ENCODE results near the gene ALDH3A1.

Gene ALDH3A1

DNA sequence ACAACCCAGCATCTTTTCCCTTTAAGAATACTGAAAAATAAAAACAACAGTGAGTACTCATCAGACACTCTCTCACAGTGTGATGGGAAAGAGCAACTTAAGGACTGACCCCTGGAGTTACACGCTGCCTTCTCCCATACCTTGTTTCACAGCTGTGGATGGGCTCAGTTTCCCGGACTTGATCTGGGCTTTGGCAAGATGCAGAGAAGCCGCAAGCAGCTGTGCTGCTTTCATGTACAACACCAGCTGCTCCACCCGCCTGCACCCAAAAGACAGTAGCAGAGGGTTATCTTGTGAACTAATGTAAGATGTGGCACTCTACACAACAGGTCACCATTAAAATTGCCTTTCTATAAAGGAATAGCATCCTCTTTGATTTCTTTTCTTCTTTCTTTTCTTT lies 32.7 kb upstream of the ALDH3A1 start:
- no peak overlapping the region for H3K4me3 ChIP-seq (ENCODE audit: control insufficient read depth, low read depth, low read length)
- DNase-seq (ENCODE audit: low read depth), result no peak
- TF ChIP-seq, protein P1, sequence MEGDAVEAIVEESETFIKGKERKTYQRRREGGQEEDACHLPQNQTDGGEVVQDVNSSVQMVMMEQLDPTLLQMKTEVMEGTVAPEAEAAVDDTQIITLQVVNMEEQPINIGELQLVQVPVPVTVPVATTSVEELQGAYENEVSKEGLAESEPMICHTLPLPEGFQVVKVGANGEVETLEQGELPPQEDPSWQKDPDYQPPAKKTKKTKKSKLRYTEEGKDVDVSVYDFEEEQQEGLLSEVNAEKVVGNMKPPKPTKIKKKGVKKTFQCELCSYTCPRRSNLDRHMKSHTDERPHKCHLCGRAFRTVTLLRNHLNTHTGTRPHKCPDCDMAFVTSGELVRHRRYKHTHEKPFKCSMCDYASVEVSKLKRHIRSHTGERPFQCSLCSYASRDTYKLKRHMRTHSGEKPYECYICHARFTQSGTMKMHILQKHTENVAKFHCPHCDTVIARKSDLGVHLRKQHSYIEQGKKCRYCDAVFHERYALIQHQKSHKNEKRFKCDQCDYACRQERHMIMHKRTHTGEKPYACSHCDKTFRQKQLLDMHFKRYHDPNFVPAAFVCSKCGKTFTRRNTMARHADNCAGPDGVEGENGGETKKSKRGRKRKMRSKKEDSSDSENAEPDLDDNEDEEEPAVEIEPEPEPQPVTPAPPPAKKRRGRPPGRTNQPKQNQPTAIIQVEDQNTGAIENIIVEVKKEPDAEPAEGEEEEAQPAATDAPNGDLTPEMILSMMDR (conservative IDR thresholded peaks at IDR 0.05; ENCODE audit: control insufficient read depth, insufficient read depth, low read depth, low read length), result no peak

DNA sequence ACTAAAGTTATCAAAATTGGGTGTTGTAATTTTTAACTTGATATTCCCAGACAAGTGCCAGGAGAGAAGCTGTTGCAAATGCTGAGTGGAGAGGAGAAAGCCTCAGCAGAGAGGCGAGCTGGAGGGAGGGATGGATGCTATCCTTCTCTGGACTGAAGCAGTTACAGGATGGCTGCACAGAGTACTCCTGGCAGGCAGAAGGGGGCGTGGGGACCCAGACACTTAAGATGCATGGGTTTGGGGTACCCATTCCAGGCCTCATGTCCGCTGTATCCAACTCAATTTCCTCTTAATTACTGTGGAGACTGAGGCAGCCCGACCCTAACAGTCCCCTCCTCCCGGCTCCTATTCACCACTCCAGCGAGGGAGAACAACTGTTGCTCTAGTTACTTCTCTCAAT lies 25.4 kb upstream of the ALDH3A1 start:
- DNase-seq (ENCODE audit: low read depth), result no peak
- H3K4me3 ChIP-seq (ENCODE audit: control insufficient read depth, low read depth, low read length), result no peak overlapping the region
- TF ChIP-seq, protein P1 (conservative IDR thresholded peaks at IDR 0.05; ENCODE audit: control insufficient read depth, insufficient read depth, low read depth, low read length), result no peak

DNA sequence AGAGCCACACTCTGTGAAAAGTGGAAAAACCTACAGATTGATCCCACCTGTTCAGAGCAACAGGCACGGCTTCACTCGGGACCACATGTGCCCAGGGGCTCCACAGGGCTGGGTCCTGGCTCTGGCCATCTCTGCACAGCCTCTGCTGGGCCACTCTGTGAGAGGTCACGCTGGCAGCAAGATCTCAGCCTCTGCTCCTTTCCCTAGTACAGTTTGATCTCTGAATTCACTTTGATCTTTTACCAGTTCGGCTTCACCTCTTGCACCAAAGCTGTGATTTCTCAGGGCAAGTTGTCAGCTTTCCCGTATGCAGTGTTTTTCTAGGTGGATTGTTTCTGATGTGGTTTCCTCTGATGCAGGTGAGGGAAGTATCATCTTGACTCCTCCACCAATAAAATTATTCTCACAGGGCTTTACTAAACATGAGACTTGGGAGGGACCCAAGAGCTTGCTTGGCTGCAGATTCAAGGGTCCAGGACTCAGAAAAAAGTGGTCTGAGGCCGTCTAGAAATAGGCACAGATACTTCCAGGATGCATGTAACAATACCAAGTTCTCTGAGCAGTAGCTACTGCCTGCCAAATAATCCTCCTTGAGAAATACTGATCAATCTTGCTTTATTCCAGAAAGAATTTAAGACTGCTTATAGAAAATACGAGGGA lies 24.0 kb upstream of the ALDH3A1 start:
- H3K4me3 ChIP-seq (ENCODE audit: control insufficient read depth, low read depth, low read length), result no peak overlapping the region
- TF ChIP-seq, protein P1 (conservative IDR thresholded peaks at IDR 0.05; ENCODE audit: control insufficient read depth, insufficient read depth, low read depth, low read length), result no peak
- no peak for DNase-seq (ENCODE audit: low read depth)

DNA sequence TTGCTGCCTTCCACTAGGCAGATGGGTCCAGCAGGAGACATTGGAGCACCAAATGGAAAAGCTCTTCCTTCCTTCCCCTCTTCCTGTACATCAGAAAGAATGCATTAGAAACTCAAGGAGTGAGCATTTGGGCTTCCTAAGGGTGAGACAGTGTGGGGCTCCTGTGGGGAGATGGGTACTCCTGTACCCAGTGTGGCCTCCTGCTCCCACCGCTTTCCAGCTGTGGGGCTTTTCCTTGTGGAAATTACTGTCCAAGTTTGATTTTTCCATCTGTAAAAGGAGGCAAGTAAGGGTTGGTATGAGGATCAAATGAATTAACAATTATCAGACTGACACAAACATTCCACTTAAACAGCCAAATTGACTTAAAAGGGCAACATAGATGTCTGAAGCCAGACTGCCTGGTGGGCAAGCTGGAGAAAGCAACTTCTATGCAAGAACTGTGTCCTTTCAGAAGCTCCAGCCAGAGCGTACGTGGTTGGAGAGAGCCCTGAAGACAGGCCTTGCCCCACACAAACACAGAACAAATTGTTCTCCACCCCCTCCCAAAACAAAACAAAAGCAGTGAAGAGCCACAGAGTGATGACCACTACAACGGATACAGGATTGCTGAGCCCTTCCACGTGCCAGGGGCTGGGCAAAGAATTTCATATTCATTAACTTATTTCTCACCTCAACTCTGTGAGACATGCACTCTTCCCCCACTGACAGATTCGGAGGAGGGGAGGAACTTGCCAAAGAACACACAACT lies 23.1 kb upstream of the ALDH3A1 start:
- TF ChIP-seq, protein P1 (conservative IDR thresholded peaks at IDR 0.05; ENCODE audit: control insufficient read depth, insufficient read depth, low read depth, low read length), result no peak
- no peak overlapping the region for H3K4me3 ChIP-seq (ENCODE audit: control insufficient read depth, low read depth, low read length)
- no peak for DNase-seq (ENCODE audit: low read depth)

DNA sequence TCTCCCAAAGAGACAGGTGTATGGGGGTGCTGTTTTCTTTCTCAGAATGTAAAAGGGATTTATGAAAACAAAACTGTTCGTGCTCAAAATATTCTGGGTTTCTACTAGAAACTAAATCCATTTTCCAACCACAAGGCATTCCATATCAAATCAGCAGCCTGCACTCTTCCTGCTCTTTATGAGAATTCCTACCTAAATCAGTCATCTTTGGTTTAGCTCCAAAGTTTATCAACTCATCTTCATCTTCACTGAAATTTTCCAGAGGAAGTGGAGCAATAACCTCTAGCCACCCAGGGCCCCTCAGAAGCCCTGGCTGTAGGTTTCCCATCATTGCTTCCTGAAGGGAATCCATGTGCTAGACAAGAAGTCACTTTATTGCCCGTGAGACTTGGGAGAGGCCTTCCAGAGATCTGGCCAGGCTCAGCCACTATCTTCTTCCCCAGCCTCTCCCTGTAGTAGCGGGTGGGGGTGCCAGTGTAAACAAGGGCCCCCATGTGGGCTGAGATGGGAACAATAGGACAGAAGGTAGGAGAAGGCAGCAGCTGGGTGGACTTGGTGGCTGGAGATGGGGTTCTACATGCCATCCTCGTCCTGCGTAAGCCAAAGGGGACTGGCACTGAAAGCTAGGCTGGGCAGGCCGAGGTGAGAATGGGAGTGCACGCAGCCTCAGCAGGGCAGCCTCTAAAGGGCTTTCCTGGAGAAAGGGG lies 22.0 kb upstream of the ALDH3A1 start:
- H3K4me3 ChIP-seq (ENCODE audit: control insufficient read depth, low read depth, low read length), result no peak overlapping the region
- DNase-seq (ENCODE audit: low read depth), result peak; percentile 40
- TF ChIP-seq, protein P1 (conservative IDR thresholded peaks at IDR 0.05; ENCODE audit: control insufficient read depth, insufficient read depth, low read depth, low read length), result no peak

DNA sequence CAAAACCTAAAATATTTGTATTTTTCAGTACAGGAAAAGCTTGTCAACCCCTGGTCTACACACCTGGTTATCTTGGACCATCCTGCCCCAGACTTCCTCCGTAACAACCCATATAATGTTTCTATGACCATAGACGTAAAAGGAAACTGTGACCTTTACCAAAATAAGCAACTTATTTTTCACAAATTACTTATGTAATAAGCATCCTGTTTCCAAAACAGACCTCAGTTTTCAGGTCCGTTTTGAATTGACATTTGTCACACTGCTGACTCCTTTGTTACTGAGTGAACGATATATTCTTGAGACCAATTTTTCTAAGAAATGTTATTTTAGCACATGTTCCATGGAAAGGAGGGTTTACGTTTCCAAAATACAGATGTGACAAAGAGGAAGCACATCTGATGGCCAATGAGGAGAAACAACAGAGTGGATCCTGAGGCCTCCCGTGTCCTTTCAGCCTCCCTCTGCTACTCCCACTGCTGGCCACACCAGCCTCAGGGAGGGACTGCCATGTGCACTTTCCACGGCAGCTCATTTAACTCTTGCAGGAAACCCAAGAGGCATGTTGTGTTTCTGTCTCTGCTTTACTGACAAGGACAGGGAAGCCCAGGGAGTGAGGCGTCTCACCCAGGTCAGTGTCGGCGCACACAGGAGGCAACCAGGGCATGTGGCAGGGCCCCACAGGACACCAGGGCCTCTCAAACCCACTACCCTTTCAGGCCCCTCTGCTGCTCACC lies 20.1 kb upstream of the ALDH3A1 start:
- no peak overlapping the region for H3K4me3 ChIP-seq (ENCODE audit: control insufficient read depth, low read depth, low read length)
- TF ChIP-seq, protein P1 (conservative IDR thresholded peaks at IDR 0.05; ENCODE audit: control insufficient read depth, insufficient read depth, low read depth, low read length), result no peak
- DNase-seq (ENCODE audit: low read depth), result no peak
